PC-9 (cell line): ENCODE data around the gene ADIPOR2. TPM values are rescaled to one million over a fixed set of nuclear protein-coding genes. Genes with fewer than 3 reads are reported as not detected.
A peak's percentile ranks its signal among the peaks of the same experiment; 100 is the strongest.

Experiments
- BruUV-seq: library from RNA; stranded (reverse); fragments of 400-500 nt; replicated peaks from 2 replicates; lab custom pipeline; 2021; lab: Mats Ljungman, UMichigan
- CTCF ChIA-PET: fragments of 300-600 bp; sonication (Branson Sonifier 250); formaldehyde crosslinking; loops from one replicate; lab custom pipeline; 2022; ENCODE audit warnings: antibody characterized with exemption; lab: Charles Lee
- POLR2A ChIA-PET: fragments of 300-600 bp; sonication (Branson Sonifier 250); formaldehyde crosslinking; loops from one replicate; lab custom pipeline; 2022; ENCODE audit warnings: antibody characterized with exemption; ENCODE audit not compliant: unreplicated experiment; lab: Charles Lee
- DNase-seq, 2 experiments: peaks; one replicate each; pipeline versions ENCODE4 v3.0.0 to v3.0.0-alpha.2; 2015 to 2022; ENCODE audit warnings: mixed read lengths in 1 of 2
- H2AFZ ChIP-seq: fragments of 200-600 bp; sonication (generic); 2 replicates; pipeline ENCODE4 v1.8.1; 2017; ENCODE audit warnings: antibody characterized with exemption
- H3F3A ChIP-seq: fragments of 200-600 bp; sonication (generic); 2 replicates; pipeline ENCODE4 v1.8.1; 2017; ENCODE audit warnings: antibody characterized with exemption, mild to moderate bottlenecking, low read depth; ENCODE audit not compliant: insufficient read depth
- H3K27ac ChIP-seq: fragments of 200-600 bp; sonication (generic); 2 replicates; pipeline ENCODE4 v1.6.1; 2016; ENCODE audit warnings: mixed run types
- H3K27me3 ChIP-seq: fragments of 200-600 bp; sonication (generic); 2 replicates; pipeline ENCODE4 v1.6.1; 2016; ENCODE audit warnings: low read depth, mixed run types; ENCODE audit not compliant: insufficient read depth
- H3K36me3 ChIP-seq: fragments of 200-600 bp; sonication (generic); 2 replicates; pipeline ENCODE4 v1.6.1; 2016; ENCODE audit warnings: low read depth, mixed run types
- H3K4me1 ChIP-seq: fragments of 200-600 bp; sonication (generic); replicated peaks from 2 replicates; pipeline ENCODE4 v1.6.1; 2016; ENCODE audit warnings: mixed run types; ENCODE audit not compliant: insufficient read depth
- H3K4me2 ChIP-seq: fragments of 200-600 bp; sonication (generic); 2 replicates; pipeline ENCODE4 v1.6.1; 2017; ENCODE audit warnings: mixed run types
- H3K4me3 ChIP-seq: fragments of 200-600 bp; sonication (generic); 2 replicates; pipeline ENCODE4 v1.6.1; 2016; ENCODE audit warnings: mixed run types
- H3K79me2 ChIP-seq: fragments of 200-600 bp; sonication (generic); 2 replicates; pipeline ENCODE4 v1.6.1; 2017; ENCODE audit warnings: low read depth, mixed run types
- H3K9me2 ChIP-seq: fragments of 200-600 bp; sonication (generic); 2 replicates; pipeline ENCODE4 v1.8.1; 2017; ENCODE audit warnings: mild to moderate bottlenecking; ENCODE audit not compliant: insufficient read depth
- H3K9me3 ChIP-seq: fragments of 200-600 bp; sonication (generic); 2 replicates; pipeline ENCODE4 v1.8.1; 2016; ENCODE audit warnings: low read depth; ENCODE audit not compliant: insufficient read depth
- H4K20me1 ChIP-seq: fragments of 200-600 bp; sonication (generic); 2 replicates; pipeline ENCODE4 v1.8.1; 2017; ENCODE audit not compliant: insufficient read depth
- CTCF ChIP-seq: fragments of 200-600 bp; sonication (generic); conservative IDR thresholded peaks from 2 replicates; pipeline ENCODE4 v1.6.1; 2017; ENCODE audit warnings: mixed run types, antibody characterized with exemption, mild to moderate bottlenecking, moderate library complexity
- EZH2 ChIP-seq: fragments of 200-600 bp; sonication (generic); IDR thresholded peaks from 2 replicates; pipeline ENCODE4 v1.8.0; 2017; ENCODE audit warnings: antibody characterized with exemption, low read depth
- intact Hi-C: fragments of 100-400 bp; cut with micrococcal nuclease; formaldehyde crosslinking; loops from one replicate; pipeline ENCODE4 v1.10.0; 2022; ENCODE audit not compliant: unreplicated experiment
- total RNA-seq: library from RNA; stranded (reverse); gene quantifications from 2 replicates; pipeline ENCODE4 v1.2.3, GENCODE V29; 2021

The ADIPOR2 gene
- total RNA-seq, 1 experiment from 2014 or later: 107 TPM

- CTCF ChIA-PET: interaction anchor here (1.5 kb wide), 1 partner anchor 138 kb away, joined by 4 read pairs; no protein-coding TSS in a partner anchor
- Histone ChIP-seq H3K4me3 (no peak overlapping the region), H3K9me3 (no peaks in the 10 kb centered on the region), H3K4me1 (peaks cover 2% of the 10 kb centered on the region; the same call in 1 of the 2 replicates), H3F3A (no peaks in the 10 kb centered on the region), H4K20me1 (no peaks in the 10 kb centered on the region), H3K27me3 (peaks cover 22% of the 10 kb centered on the region), H2AFZ (no peak overlapping the region), H3K79me2 (no peaks in the 10 kb centered on the region), H3K4me2 (no peak overlapping the region), H3K9me2 (no peaks in the 10 kb centered on the region), H3K27ac (no peak overlapping the region), H3K36me3 (no peaks in the 10 kb centered on the region)
- BruUV-seq: no TSS peak
- intact Hi-C loops: no loop called here
- no peak for DNase-seq
- POLR2A ChIA-PET: no interaction called here
- no peak for TF ChIP-seq CTCF
- no peak for TF ChIP-seq EZH2
Measured at GRCh38 chr12:1801303-1801975, 110.6 kb downstream of the ADIPOR2 start.

GRCh38 chr12:1803736-1804135 lies 112.9 kb downstream of the ADIPOR2 start:
- H3K4me3 ChIP-seq: no peak overlapping the region
- BruUV-seq: no TSS peak
- no peak overlapping the region for H3K4me2 ChIP-seq
- H3K27me3 ChIP-seq: peaks cover 27% of the 10 kb centered on the region
- ChIA-PET POLR2A (no interaction called here), CTCF (no interaction called here)
- DNase-seq: no peak
- no peak overlapping the region for H2AFZ ChIP-seq
- TF ChIP-seq EZH2 (no peak), CTCF (no peak)
- H4K20me1 ChIP-seq: no peaks in the 10 kb centered on the region
- H3K36me3 ChIP-seq: no peaks in the 10 kb centered on the region
- H3F3A ChIP-seq: no peaks in the 10 kb centered on the region
- H3K79me2 ChIP-seq: no peaks in the 10 kb centered on the region
- H3K9me2 ChIP-seq: no peaks in the 10 kb centered on the region
- H3K9me3 ChIP-seq: no peaks in the 10 kb centered on the region
- intact Hi-C loops: no loop called here
- no peaks in the 10 kb centered on the region for H3K4me1 ChIP-seq
- no peak overlapping the region for H3K27ac ChIP-seq

GRCh38 chr12:1804545-1805332 lies 113.9 kb downstream of the ADIPOR2 start:
- TF ChIP-seq CTCF: no peak
- TF ChIP-seq EZH2: no peak
- peak overlapping the region; percentile 77 for H3K4me2 ChIP-seq
- no peaks in the 10 kb centered on the region for H3K9me3 ChIP-seq
- no TSS peak for BruUV-seq
- H3K4me1 ChIP-seq: no peaks in the 10 kb centered on the region
- H3K4me3 ChIP-seq: peak overlapping the region; percentile 33; the same call in 1 of the 2 replicates
- intact Hi-C loops: no loop called here
- CTCF ChIA-PET: interaction anchor here (0.6 kb wide), 1 partner anchor 1725 kb away, joined by 3 read pairs; no protein-coding TSS in a partner anchor
- H3K79me2 ChIP-seq: no peaks in the 10 kb centered on the region
- H4K20me1 ChIP-seq: no peaks in the 10 kb centered on the region
- POLR2A ChIA-PET: no interaction called here
- H3F3A ChIP-seq: no peaks in the 10 kb centered on the region
- H3K9me2 ChIP-seq: no peaks in the 10 kb centered on the region
- peak; percentile 71 to 74 for DNase-seq
- no peaks in the 10 kb centered on the region for H3K36me3 ChIP-seq
- no peak overlapping the region for H3K27ac ChIP-seq
- peak overlapping the region; percentile 92 for H2AFZ ChIP-seq
- H3K27me3 ChIP-seq: peaks cover 37% of the 10 kb centered on the region
